K562 (cell line): Measurements from ENCODE around the gene MAZ. TPM values are rescaled to one million over a fixed set of nuclear protein-coding genes. Genes with fewer than 3 reads are reported as not detected.

Source experiments
- BCLAF1 ChIP-seq, 2 experiments: fragments of 450-650 bp in 1 of 2; IDR thresholded peaks; 2 replicates each; pipeline ENCODE4 v1.6.1; 2011 to 2017; ENCODE audit warnings: low read depth in 2 of 2, antibody characterized with exemption in 1 of 2, borderline replicate concordance in 1 of 2, low read length in 1 of 2, mild to moderate bottlenecking in 1 of 2, mixed read lengths in 1 of 2; ENCODE audit not compliant: control insufficient read depth in 1 of 2
- BRD9 ChIP-seq: fragments of 450-650 bp; IDR thresholded peaks from 2 replicates; pipeline ENCODE4 v1.6.1; 2018; ENCODE audit warnings: low read depth; ENCODE audit not compliant: partially characterized antibody
- ETV5 ChIP-seq: sonication (generic); formaldehyde crosslinking; IDR thresholded peaks from 2 replicates; pipeline ENCODE4 v1.4.0; 2020; ENCODE audit warnings: low read depth, mild to moderate bottlenecking, missing genetic modification reagents
- FOXJ3 ChIP-seq: sonication (generic); formaldehyde crosslinking; IDR thresholded peaks from 2 replicates; pipeline ENCODE4 v1.4.0; 2020; ENCODE audit warnings: mild to moderate bottlenecking, missing genetic modification reagents
- HIVEP1 ChIP-seq: fragments of 250-450 bp; sonication (Bioruptor Pico); IDR thresholded peaks from 2 replicates; pipeline ENCODE4 v1.4.0; 2020; ENCODE audit warnings: mild to moderate bottlenecking
- HLTF ChIP-seq: fragments of 450-650 bp; IDR thresholded peaks from 2 replicates; pipeline ENCODE4 v1.6.1; 2016
- MBD2 ChIP-seq: sonication (generic); IDR thresholded peaks from 2 replicates; pipeline ENCODE4 v1.6.1; 2016; ENCODE audit warnings: low read depth, borderline replicate concordance
- MNT ChIP-seq, 2 experiments: fragments of 450-650 bp; conservative IDR thresholded peaks; 2 replicates each; pipeline ENCODE4 v1.6.1; 2017; ENCODE audit warnings: mild to moderate bottlenecking in 2 of 2, moderate library complexity in 2 of 2
- MYBL2 ChIP-seq, 2 experiments: fragments of 450-650 bp in 1 of 2; sonication (generic) in 1 of 2; formaldehyde crosslinking in 1 of 2; IDR thresholded peaks; 2 replicates each; pipeline versions ENCODE4 v1.6.1 to v1.8.1; 2017 to 2022; ENCODE audit warnings: borderline replicate concordance in 1 of 2, inconsistent platforms in 1 of 2, low read depth in 1 of 2, mild to moderate bottlenecking in 1 of 2, missing genetic modification reagents in 1 of 2, moderate library complexity in 1 of 2
- RBM39 ChIP-seq: fragments of 200-400 bp; formaldehyde crosslinking; optimal IDR thresholded peaks from 2 replicates; pipeline ENCODE3; 2018; ENCODE audit warnings: low read depth, low read length
- SMAD3 ChIP-seq: fragments of 450-650 bp; formaldehyde crosslinking; conservative IDR thresholded peaks from 2 replicates; pipeline ENCODE4 v1.4.0; 2020; ENCODE audit warnings: mild to moderate bottlenecking
- SMARCA4 ChIP-seq: fragments of 450-650 bp; IDR thresholded peaks from 2 replicates; pipeline ENCODE4 v1.6.1; 2016
- UBTF ChIP-seq, 2 experiments: IDR thresholded peaks; 2 replicates each; pipeline ENCODE4 v1.6.1; 2012; ENCODE audit warnings: improper control_type of control experiment in 2 of 2, low read depth in 2 of 2, low read length in 2 of 2, borderline replicate concordance in 1 of 2
- ZNF212 ChIP-seq: fragments of 450-650 bp; formaldehyde crosslinking; IDR thresholded peaks from 2 replicates; pipeline ENCODE4 v1.4.0; 2020; ENCODE audit warnings: mild to moderate bottlenecking
- ZNF449 ChIP-seq: fragments of 250-450 bp; sonication (Bioruptor Pico); IDR thresholded peaks from 2 replicates; pipeline ENCODE4 v1.8.0; 2022; ENCODE audit warnings: moderate library complexity, mild to moderate bottlenecking, inconsistent platforms
- ZSCAN29 ChIP-seq: fragments of 450-650 bp; IDR thresholded peaks from 2 replicates; pipeline ENCODE4 v1.6.1; 2017
- polyA plus RNA-seq, 8 experiments: library from polyadenylated mRNA; depleted of rRNA in 4 of 8; stranded (reverse) in 5 of 8; unstranded in 3 of 8; fragments of >200 nt; fragmentation: Nextera tagmentation in 2 of 8; fragmentation: Illumina TruSeq in 1 of 8; extraction: Ambion mirVana in 2 of 8; extraction: Trizol in 1 of 8; gene quantifications; 2 replicates each; pipeline versions ENCODE4 v1.2.1 to v1.2.3, GENCODE V29; 2011 to 2014; ENCODE audit warnings: inconsistent platforms in 1 of 8, missing spikeins in 1 of 8
- total RNA-seq, 7 experiments: library from RNA; depleted of rRNA in 6 of 7; stranded (reverse); fragments of >200 nt in 6 of 7; fragmentation: Illumina TruSeq in 2 of 7; extraction: Trizol in 2 of 7; gene quantifications; 2 replicates each; pipeline versions ENCODE4 v1.2.1 to v1.2.3, GENCODE V29; 2011 to 2021; ENCODE audit warnings: low replicate concordance in 1 of 7

Gene MAZ
- total and polyA plus RNA-seq, 9 of the 15 experiments (the other 6 are each of a cell fraction or from before 2014, with no cell fraction given), result 45.4 to 532 (median 250) TPM

GRCh38 chr16:29790183-29790948 is 16.0 kb upstream of the MAZ start, which contains the start of gene KIF22 (continued):
- peak; percentile 36 to 79; a peak in 2 of 4 replicates for TF ChIP-seq UBTF (IDR thresholded peaks at IDR 0.05; ENCODE audit: borderline replicate concordance in 1 of 2, low read depth in 2 of 2, low read length in 2 of 2)
- TF ChIP-seq BRD9, result peak; percentile 32
- TF ChIP-seq ZSCAN29, result no peak
- TF ChIP-seq SMARCA4, result peak; percentile 59; the same call in 1 of the 2 replicates
- no peak for TF ChIP-seq FOXJ3 (CRISPR knock-in tag)
- no peak for TF ChIP-seq ZNF449 (CRISPR knock-in tag)
- peak; percentile 67 for TF ChIP-seq MBD2
- TF ChIP-seq MYBL2 (IDR thresholded peaks at IDR 0.05; ENCODE audit: low read depth), result peak; percentile 97
- TF ChIP-seq MYBL2 (CRISPR knock-in tag; IDR thresholded peaks at IDR 0.05; ENCODE audit: borderline replicate concordance), result peak; percentile 51; the same call in 1 of the 2 replicates
- TF ChIP-seq RBM39, result no peak
- peak; percentile 66 for TF ChIP-seq ETV5
- TF ChIP-seq ZNF212 (CRISPR knock-in tag), result 0 out of 2 replicates have a peak, but pooled peaks have one; percentile 55
- peak; percentile 89 to 92 for TF ChIP-seq MNT (conservative IDR thresholded peaks at IDR 0.05)
- 0 out of 2 replicates have a peak, but pooled peaks have one; percentile 29 for TF ChIP-seq SMAD3 (CRISPR knock-in tag)
- peak in 1 of 2 experiments; percentile 95; a peak in 2 of 4 replicates for TF ChIP-seq BCLAF1 (IDR thresholded peaks at IDR 0.05; ENCODE audit: borderline replicate concordance in 1 of 2, control insufficient read depth in 1 of 2, low read depth in 2 of 2, low read length in 1 of 2)
- TF ChIP-seq HIVEP1, result no peak
- TF ChIP-seq HLTF, result peak; percentile 20; the same call in 1 of the 2 replicates
